Measurements from ENCODE around the gene AKR1C2.
"Not testable (repeated sequence)": the region's sequence is repeated elsewhere in the genome, so short reads cannot be mapped to it uniquely, and the experiment has no call there.

Gene AKR1C2

GRCh38 chr10:4941540-4942330, 61.9 kb downstream of the AKR1C2 start:
- no peak for TF ChIP-seq CTCF (IDR thresholded peaks at IDR 0.05; ENCODE audit: insufficient read depth, low read length, missing control alignments)
- ChIA-PET CTCF (no interaction called here), POLR2A (no interaction called here)
- H3K4me3 ChIP-seq (ENCODE audit: low read depth, low read length): no peak overlapping the region
- no peak for DNase-seq (ENCODE audit: low read depth, low spot score)

GRCh38 chr10:4940909-4941308, 62.7 kb downstream of the AKR1C2 start:
- CTCF ChIA-PET; DNase-seq (ENCODE audit: low read depth, low spot score); POLR2A ChIA-PET; H3K4me3 ChIP-seq (ENCODE audit: low read depth, low read length): not testable (repeated sequence)

- H3K4me3 ChIP-seq (ENCODE audit: low read depth, low read length); DNase-seq (ENCODE audit: low read depth, low spot score); POLR2A ChIA-PET; CTCF ChIA-PET: not testable (repeated sequence)
Measured at GRCh38 chr10:4940073-4940428, 63.6 kb downstream of the AKR1C2 start.

GRCh38 chr10:4939224-4940072, 64.2 kb downstream of the AKR1C2 start:
- no peak for DNase-seq (ENCODE audit: low read depth, low spot score)
- no peak for TF ChIP-seq CTCF (IDR thresholded peaks at IDR 0.05; ENCODE audit: insufficient read depth, low read length, missing control alignments)
- ChIA-PET POLR2A (no interaction called here), CTCF (no interaction called here)
- H3K4me3 ChIP-seq (ENCODE audit: low read depth, low read length): no peak overlapping the region
